Measurements from ENCODE around the gene ZFYVE28.

ZFYVE28 gene

GRCh38 chr4:2438822-2439718, 20.6 kb upstream of the ZFYVE28 start:
- TF ChIP-seq EP300 (IDR thresholded peaks at IDR 0.05; ENCODE audit: borderline replicate concordance) (no peak), NFIC (IDR thresholded peaks at IDR 0.05) (no peak), ZBTB7A (IDR thresholded peaks at IDR 0.05; ENCODE audit: low read depth) (no peak), MAX (IDR thresholded peaks at IDR 0.05) (no peak), YY1 (IDR thresholded peaks at IDR 0.05; ENCODE audit: low read depth) (no peak), FOXM1 (IDR thresholded peaks at IDR 0.05; ENCODE audit: borderline replicate concordance, low read depth) (no peak), TCF12 (IDR thresholded peaks at IDR 0.05; ENCODE audit: low read depth) (no peak), CREB1 (IDR thresholded peaks at IDR 0.05; ENCODE audit: low read depth) (no peak), TAF1 (IDR thresholded peaks at IDR 0.05; ENCODE audit: low read depth) (no peak), TEAD4 (IDR thresholded peaks at IDR 0.05) (no peak), REST (IDR thresholded peaks at IDR 0.05; ENCODE audit: low read depth) (no peak), CEBPB (IDR thresholded peaks at IDR 0.05) (no peak), EGR1 (IDR thresholded peaks at IDR 0.05) (no peak), USF1 (IDR thresholded peaks at IDR 0.05) (no peak), RAD21 (IDR thresholded peaks at IDR 0.05; ENCODE audit: low read depth) (no peak)

GRCh38 chr4:2437475-2438215, 19.2 kb upstream of the ZFYVE28 start:
- TF ChIP-seq YY1 (IDR thresholded peaks at IDR 0.05; ENCODE audit: low read depth) (no peak), USF1 (IDR thresholded peaks at IDR 0.05) (no peak), TCF12 (IDR thresholded peaks at IDR 0.05; ENCODE audit: low read depth) (no peak), NFIC (IDR thresholded peaks at IDR 0.05) (no peak), CREB1 (IDR thresholded peaks at IDR 0.05; ENCODE audit: low read depth) (no peak), CEBPB (IDR thresholded peaks at IDR 0.05) (no peak), TAF1 (IDR thresholded peaks at IDR 0.05; ENCODE audit: low read depth) (no peak), EP300 (IDR thresholded peaks at IDR 0.05; ENCODE audit: borderline replicate concordance) (no peak), ZBTB7A (IDR thresholded peaks at IDR 0.05; ENCODE audit: low read depth) (no peak), TEAD4 (IDR thresholded peaks at IDR 0.05) (no peak)

GRCh38 chr4:2436761-2437474, 18.5 kb upstream of the ZFYVE28 start:
- TF ChIP-seq ZBTB7A (IDR thresholded peaks at IDR 0.05; ENCODE audit: low read depth) (no peak), TAF1 (IDR thresholded peaks at IDR 0.05; ENCODE audit: low read depth) (no peak), EGR1 (IDR thresholded peaks at IDR 0.05) (no peak), CEBPB (IDR thresholded peaks at IDR 0.05) (no peak), NFIC (IDR thresholded peaks at IDR 0.05) (no peak), USF1 (IDR thresholded peaks at IDR 0.05) (no peak), CREB1 (IDR thresholded peaks at IDR 0.05; ENCODE audit: low read depth) (no peak), RAD21 (IDR thresholded peaks at IDR 0.05; ENCODE audit: low read depth) (no peak), YY1 (IDR thresholded peaks at IDR 0.05; ENCODE audit: low read depth) (no peak), FOXM1 (IDR thresholded peaks at IDR 0.05; ENCODE audit: borderline replicate concordance, low read depth) (no peak), TCF12 (IDR thresholded peaks at IDR 0.05; ENCODE audit: low read depth) (no peak), MAX (IDR thresholded peaks at IDR 0.05) (no peak), REST (IDR thresholded peaks at IDR 0.05; ENCODE audit: low read depth) (no peak), EP300 (IDR thresholded peaks at IDR 0.05; ENCODE audit: borderline replicate concordance) (no peak), TEAD4 (IDR thresholded peaks at IDR 0.05) (no peak)

GRCh38 chr4:2436301-2436700, 17.9 kb upstream of the ZFYVE28 start:
- TF ChIP-seq RAD21 (IDR thresholded peaks at IDR 0.05; ENCODE audit: low read depth) (no peak), CREB1 (IDR thresholded peaks at IDR 0.05; ENCODE audit: low read depth) (no peak), ZBTB7A (IDR thresholded peaks at IDR 0.05; ENCODE audit: low read depth) (no peak), EP300 (IDR thresholded peaks at IDR 0.05; ENCODE audit: borderline replicate concordance) (no peak), USF1 (IDR thresholded peaks at IDR 0.05) (no peak), TAF1 (IDR thresholded peaks at IDR 0.05; ENCODE audit: low read depth) (no peak), CEBPB (IDR thresholded peaks at IDR 0.05) (no peak), YY1 (IDR thresholded peaks at IDR 0.05; ENCODE audit: low read depth) (no peak), MAX (IDR thresholded peaks at IDR 0.05) (no peak), FOXM1 (IDR thresholded peaks at IDR 0.05; ENCODE audit: borderline replicate concordance, low read depth) (no peak), REST (IDR thresholded peaks at IDR 0.05; ENCODE audit: low read depth) (no peak), EGR1 (IDR thresholded peaks at IDR 0.05) (no peak)
